Fibroblast of the aortic adventitia (primary cell): Measurements from ENCODE around the gene NR5A1. TPM values are rescaled to one million over a fixed set of nuclear protein-coding genes. Genes with fewer than 3 reads are reported as not detected.

Experiments used
- DNase-seq: peaks from one replicate; pipeline ENCODE4 v3.0.0-alpha.2; 2010; ENCODE audit warnings: low read depth
- H3K4me3 ChIP-seq: 2 replicates; pipeline ENCODE4 v1.5.1; 2011; ENCODE audit warnings: low read depth, mild to moderate bottlenecking, control low read depth, low read length, moderate library complexity
- CTCF ChIP-seq: IDR thresholded peaks from 2 replicates; pipeline ENCODE4 v1.5.1; 2011; ENCODE audit warnings: mild to moderate bottlenecking, low read length, control low read depth, inconsistent platforms; ENCODE audit not compliant: insufficient read depth
- total RNA-seq: library from RNA; depleted of rRNA; stranded (reverse); fragments of >200 nt; gene quantifications from 2 replicates; pipeline ENCODE4 v1.2.3, GENCODE V29; 2012; ENCODE audit warnings: low replicate concordance

The NR5A1 gene
- total RNA-seq, 1 donor, result not detected

DNA sequence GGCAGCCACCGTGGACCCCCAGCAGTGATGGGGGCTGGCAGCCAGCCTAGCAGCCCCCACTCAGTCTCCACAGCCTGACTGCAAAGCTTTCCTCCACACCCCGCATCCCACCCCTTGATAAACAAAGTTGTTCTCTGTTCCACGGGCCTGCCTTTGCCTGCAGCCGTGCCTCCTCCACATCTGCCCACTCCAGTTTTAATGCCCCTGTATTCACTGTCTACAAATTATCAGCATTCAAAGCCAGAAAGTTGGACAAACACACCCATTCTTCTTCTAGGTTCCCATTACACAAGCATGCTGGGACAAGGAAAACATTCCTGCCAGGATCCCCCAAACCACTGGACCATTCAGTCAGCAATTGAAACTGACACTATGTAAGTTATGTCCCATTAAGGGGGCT, 23.0 kb upstream of the NR5A1 start:
- no peak for TF ChIP-seq CTCF
- H3K4me3 ChIP-seq, result no peak overlapping the region
- no peak for DNase-seq

DNA sequence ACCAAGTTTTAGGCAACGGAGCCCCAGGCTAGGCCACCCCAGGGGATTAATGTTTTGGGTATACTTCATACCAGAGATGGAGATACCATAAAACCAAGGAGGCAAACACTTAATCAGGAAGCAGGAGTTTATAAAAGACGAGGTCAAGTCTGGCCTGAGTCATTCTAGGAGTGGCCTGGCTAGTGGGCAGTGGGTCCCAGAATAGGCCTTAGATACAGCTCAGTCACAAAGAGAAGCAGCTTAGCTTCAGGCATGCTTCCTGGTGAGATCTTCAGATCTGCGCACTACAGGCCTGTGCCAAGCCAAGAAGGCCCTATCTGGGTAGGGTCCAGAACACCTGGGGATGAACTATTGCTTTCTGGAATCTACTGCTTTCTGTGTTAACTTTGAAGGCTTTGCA, 20.6 kb upstream of the NR5A1 start:
- H3K4me3 ChIP-seq, result no peak overlapping the region
- TF ChIP-seq CTCF, result no peak
- peak; percentile 21 for DNase-seq

DNA sequence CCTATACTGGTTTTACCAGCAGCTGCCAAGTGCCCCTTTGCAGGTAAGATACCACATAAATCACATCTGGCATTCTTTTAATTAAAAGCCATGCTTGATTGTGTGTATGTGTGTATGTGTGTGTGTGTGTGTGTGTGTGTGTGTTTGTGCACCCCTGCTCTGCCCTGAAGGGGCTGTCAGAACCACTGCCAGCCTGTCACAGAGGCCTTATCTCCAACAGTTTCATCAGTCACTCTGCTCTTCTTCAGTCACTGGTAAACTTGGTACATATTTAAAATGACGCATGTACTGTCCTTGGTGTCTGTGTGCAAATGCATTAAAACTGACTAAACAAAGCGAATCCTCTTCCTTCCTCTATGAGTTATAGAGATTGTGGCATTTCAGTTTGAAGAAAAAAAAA, 19.0 kb upstream of the NR5A1 start:
- H3K4me3 ChIP-seq, result no peak overlapping the region
- no peak for DNase-seq
- TF ChIP-seq CTCF, result no peak

DNA sequence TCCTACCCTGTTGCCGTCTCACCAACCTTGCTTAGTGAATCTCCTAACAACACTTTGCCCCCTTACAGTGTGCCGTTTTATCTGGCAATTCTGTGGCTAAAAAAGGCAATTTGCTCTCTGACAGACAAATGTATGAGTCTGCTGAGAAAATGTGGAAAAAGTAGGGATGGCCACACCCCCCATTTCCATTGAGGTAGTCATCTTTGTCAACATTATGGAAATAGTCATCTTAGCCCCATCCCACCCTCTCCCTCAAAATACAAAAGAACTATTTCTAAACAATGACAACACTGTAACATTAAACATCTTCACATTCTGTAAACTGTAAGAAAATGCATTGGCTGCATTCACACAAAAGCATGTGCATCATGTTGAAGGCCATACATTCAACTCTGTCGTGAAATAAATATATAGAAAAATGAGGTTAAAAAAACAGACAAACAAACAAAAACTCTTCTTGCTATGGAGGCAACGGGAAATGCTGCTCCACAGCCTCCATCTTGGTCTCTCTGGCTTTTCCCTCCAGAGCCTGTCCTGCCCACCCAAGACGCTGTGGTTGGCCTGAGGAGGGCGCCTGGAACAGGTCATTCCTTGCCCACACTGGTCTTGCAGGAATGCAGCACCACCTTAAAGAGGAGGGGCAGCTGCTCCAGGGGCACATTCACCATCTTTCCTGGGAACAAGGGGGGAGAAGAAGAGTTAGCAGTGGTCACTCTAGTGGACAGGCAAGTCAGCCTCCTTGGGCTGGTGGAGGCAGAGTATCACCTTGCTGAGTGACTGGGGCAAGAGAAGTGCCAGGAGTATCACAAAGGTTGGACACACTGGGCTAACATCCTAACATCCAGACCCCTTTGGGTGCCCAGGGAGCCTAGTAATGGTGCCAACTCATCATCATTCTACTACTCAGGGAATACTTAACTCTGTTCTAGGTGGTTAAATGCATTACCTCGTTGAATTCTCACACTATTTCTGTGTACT, 15.2 kb upstream of the NR5A1 start:
- TF ChIP-seq CTCF, result no peak
- DNase-seq, result no peak
- H3K4me3 ChIP-seq, result no peak overlapping the region

GRCh38 chr9:124521142-124521541, 13.9 kb upstream of the NR5A1 start:
- no peak overlapping the region for H3K4me3 ChIP-seq
- TF ChIP-seq CTCF, result no peak
- DNase-seq, result no peak

DNA sequence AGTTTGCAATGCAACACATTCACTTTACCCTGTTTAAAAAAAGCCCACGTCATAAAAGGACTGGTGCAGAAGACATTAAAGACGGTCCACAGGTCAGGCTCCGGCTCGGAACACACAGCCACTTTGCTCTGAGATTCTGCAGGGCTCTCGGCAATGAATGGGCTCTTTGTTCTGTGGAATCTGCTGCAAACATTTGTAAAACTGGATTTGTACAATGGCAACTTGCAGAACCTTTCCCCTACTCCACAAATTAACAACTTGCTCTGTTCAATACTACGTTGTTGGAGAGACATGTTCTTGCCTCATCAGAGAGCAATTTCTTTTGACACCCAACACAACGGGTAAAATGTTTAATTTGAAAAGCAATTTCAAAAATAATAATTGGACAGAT, 13.0 kb upstream of the NR5A1 start:
- DNase-seq, result no peak
- no peak overlapping the region for H3K4me3 ChIP-seq
- TF ChIP-seq CTCF, result no peak

- no peak for TF ChIP-seq CTCF
- no peak overlapping the region for H3K4me3 ChIP-seq
- DNase-seq, result no peak
Measured at GRCh38 chr9:124518116-124518515, 10.9 kb upstream of the NR5A1 start.
